ENCODE results near the gene MYZAP. TPM values are rescaled to one million over a fixed set of nuclear protein-coding genes. Genes with fewer than 3 reads are reported as not detected.

The MYZAP gene
- total RNA-seq, 1 experiment from 2014 or later: 0.68 TPM

DNA sequence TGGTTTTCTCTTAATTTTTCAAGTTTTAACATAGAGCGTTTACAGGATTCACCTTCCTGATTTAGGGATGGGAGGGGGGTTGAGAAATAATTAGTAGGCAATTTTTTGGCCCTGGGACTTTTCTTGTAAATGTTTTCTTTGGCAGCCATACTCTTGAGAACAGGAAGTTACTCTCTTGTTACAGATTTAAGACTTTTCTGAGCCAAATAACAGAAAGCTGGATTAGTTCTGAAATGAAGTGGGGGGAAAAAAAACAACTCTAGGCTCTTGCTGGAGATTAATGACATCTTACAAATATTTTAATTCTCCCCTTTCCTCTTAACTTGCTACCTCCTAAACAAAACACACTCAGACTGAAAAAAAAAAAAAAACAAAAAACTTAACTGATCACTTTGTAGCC lies 101.0 kb downstream of the MYZAP start:
- CTCF ChIA-PET: no interaction called here

DNA sequence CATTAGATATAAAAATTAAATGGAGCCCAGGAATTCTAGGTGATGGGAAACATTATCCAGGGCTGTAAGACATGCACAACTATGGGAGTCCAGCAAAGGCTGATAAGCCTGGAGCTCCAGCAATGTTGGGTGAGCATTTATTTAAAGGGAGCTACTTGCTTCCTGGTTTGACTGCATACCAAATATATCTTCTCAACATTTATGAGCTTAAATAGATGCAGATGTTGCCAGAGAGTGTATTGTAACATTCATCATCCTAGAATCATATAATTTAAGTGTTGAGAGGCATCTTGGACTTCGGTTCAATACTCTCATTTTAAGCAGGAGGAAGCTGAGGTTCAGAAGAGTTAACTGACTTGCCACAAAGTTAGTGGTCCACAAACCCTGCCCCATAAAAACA lies 102.6 kb downstream of the MYZAP start:
- ChIA-PET CTCF (no interaction called here), POLR2A (no interaction called here)
- DNase-seq (ENCODE audit: low spot score) (no peak), ATAC-seq (no peak)
- Mint-ChIP-seq H3K4me1 (no peaks in the 10 kb centered on the region), H3K9me3 (no peaks in the 10 kb centered on the region), H3K27me3 (ENCODE audit: low read depth) (peaks cover 6% of the 10 kb centered on the region), H3K4me3 (no peak overlapping the region), H3K36me3 (no peaks in the 10 kb centered on the region), H3K27ac (no peak overlapping the region)
- no peak for TF ChIP-seq ELF4 (CRISPR knock-in tag; IDR thresholded peaks at IDR 0.05; ENCODE audit: low read depth)
- TF ChIP-seq, protein P1, sequence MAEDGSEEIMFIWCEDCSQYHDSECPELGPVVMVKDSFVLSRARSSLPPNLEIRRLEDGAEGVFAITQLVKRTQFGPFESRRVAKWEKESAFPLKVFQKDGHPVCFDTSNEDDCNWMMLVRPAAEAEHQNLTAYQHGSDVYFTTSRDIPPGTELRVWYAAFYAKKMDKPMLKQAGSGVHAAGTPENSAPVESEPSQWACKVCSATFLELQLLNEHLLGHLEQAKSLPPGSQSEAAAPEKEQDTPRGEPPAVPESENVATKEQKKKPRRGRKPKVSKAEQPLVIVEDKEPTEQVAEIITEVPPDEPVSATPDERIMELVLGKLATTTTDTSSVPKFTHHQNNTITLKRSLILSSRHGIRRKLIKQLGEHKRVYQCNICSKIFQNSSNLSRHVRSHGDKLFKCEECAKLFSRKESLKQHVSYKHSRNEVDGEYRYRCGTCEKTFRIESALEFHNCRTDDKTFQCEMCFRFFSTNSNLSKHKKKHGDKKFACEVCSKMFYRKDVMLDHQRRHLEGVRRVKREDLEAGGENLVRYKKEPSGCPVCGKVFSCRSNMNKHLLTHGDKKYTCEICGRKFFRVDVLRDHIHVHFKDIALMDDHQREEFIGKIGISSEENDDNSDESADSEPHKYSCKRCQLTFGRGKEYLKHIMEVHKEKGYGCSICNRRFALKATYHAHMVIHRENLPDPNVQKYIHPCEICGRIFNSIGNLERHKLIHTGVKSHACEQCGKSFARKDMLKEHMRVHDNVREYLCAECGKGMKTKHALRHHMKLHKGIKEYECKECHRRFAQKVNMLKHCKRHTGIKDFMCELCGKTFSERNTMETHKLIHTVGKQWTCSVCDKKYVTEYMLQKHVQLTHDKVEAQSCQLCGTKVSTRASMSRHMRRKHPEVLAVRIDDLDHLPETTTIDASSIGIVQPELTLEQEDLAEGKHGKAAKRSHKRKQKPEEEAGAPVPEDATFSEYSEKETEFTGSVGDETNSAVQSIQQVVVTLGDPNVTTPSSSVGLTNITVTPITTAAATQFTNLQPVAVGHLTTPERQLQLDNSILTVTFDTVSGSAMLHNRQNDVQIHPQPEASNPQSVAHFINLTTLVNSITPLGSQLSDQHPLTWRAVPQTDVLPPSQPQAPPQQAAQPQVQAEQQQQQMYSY (CRISPR knock-in tag; IDR thresholded peaks at IDR 0.05): no peak
- TF ChIP-seq ETV6 (CRISPR knock-in tag; IDR thresholded peaks at IDR 0.05): no peak
- TF ChIP-seq, protein P2, sequence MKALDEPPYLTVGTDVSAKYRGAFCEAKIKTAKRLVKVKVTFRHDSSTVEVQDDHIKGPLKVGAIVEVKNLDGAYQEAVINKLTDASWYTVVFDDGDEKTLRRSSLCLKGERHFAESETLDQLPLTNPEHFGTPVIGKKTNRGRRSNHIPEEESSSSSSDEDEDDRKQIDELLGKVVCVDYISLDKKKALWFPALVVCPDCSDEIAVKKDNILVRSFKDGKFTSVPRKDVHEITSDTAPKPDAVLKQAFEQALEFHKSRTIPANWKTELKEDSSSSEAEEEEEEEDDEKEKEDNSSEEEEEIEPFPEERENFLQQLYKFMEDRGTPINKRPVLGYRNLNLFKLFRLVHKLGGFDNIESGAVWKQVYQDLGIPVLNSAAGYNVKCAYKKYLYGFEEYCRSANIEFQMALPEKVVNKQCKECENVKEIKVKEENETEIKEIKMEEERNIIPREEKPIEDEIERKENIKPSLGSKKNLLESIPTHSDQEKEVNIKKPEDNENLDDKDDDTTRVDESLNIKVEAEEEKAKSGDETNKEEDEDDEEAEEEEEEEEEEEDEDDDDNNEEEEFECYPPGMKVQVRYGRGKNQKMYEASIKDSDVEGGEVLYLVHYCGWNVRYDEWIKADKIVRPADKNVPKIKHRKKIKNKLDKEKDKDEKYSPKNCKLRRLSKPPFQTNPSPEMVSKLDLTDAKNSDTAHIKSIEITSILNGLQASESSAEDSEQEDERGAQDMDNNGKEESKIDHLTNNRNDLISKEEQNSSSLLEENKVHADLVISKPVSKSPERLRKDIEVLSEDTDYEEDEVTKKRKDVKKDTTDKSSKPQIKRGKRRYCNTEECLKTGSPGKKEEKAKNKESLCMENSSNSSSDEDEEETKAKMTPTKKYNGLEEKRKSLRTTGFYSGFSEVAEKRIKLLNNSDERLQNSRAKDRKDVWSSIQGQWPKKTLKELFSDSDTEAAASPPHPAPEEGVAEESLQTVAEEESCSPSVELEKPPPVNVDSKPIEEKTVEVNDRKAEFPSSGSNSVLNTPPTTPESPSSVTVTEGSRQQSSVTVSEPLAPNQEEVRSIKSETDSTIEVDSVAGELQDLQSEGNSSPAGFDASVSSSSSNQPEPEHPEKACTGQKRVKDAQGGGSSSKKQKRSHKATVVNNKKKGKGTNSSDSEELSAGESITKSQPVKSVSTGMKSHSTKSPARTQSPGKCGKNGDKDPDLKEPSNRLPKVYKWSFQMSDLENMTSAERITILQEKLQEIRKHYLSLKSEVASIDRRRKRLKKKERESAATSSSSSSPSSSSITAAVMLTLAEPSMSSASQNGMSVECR (CRISPR knock-in tag; IDR thresholded peaks at IDR 0.05; ENCODE audit: borderline replicate concordance): no peak
- TF ChIP-seq, protein P3, sequence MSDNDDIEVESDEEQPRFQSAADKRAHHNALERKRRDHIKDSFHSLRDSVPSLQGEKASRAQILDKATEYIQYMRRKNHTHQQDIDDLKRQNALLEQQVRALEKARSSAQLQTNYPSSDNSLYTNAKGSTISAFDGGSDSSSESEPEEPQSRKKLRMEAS (CRISPR knock-in tag; IDR thresholded peaks at IDR 0.05): no peak
- TF ChIP-seq SOX15 (CRISPR knock-in tag; IDR thresholded peaks at IDR 0.05): no peak
- TF ChIP-seq, protein P4, sequence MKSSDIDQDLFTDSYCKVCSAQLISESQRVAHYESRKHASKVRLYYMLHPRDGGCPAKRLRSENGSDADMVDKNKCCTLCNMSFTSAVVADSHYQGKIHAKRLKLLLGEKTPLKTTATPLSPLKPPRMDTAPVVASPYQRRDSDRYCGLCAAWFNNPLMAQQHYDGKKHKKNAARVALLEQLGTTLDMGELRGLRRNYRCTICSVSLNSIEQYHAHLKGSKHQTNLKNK (CRISPR knock-in tag; IDR thresholded peaks at IDR 0.05): no peak
- no peak for TF ChIP-seq EMX1 (CRISPR knock-in tag; IDR thresholded peaks at IDR 0.05)
- TF ChIP-seq, protein P5, sequence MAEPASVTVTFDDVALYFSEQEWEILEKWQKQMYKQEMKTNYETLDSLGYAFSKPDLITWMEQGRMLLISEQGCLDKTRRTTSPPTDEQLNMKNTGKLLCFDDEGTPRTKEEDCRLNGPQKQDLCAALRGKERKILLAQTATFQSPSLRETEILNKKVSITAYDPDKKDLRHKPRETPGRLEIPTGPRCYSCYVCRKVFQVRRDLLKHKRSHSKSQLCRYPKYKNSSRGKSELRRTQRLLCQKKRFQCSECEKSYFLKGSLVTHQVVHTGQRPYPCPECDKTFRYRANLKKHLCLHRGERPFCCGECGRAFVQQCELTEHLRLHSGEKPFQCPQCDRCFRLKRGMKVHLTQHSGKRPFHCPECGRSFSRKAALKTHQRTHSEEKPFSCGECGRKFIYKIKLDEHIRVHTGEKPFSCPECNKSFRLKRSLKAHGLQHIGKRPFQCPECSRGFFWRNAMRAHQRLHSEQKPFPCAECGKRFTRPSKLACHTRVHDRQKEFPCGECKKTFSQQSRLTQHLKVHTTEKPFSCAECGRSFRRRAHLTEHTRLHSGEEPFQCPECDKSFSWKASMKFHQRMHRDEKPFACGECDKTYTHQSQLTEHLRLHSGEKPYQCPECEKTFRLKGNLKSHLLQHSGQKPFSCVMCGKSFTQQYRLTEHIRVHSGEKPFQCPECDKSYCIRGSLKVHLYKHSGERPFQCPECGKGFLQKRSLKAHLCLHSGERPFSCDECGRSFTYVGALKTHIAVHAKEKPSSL (CRISPR knock-in tag; conservative IDR thresholded peaks at IDR 0.05): no peak
- TF ChIP-seq MXD4 (CRISPR knock-in tag; IDR thresholded peaks at IDR 0.05; ENCODE audit: borderline replicate concordance): no peak
- TF ChIP-seq FOXP1 (CRISPR knock-in tag; IDR thresholded peaks at IDR 0.05; ENCODE audit: borderline replicate concordance): no peak
- TF ChIP-seq ZNF671 (CRISPR knock-in tag; IDR thresholded peaks at IDR 0.05): no peak
- TF ChIP-seq PRRX2 (CRISPR knock-in tag; IDR thresholded peaks at IDR 0.05): no peak

More for the DNA sequence above, 101.0 kb downstream of the MYZAP start:
- no peaks in the 10 kb centered on the region for H3K36me3 Mint-ChIP-seq
- no peak overlapping the region for H3K4me3 Mint-ChIP-seq
- no peaks in the 10 kb centered on the region for H3K4me1 Mint-ChIP-seq
- no peaks in the 10 kb centered on the region for H3K9me3 Mint-ChIP-seq
- no peak for ATAC-seq
- no peak for TF ChIP-seq KAT7 (CRISPR knock-in tag; IDR thresholded peaks at IDR 0.05; ENCODE audit: borderline replicate concordance)
- no peak for TF ChIP-seq OVOL2 (CRISPR knock-in tag; IDR thresholded peaks at IDR 0.05; ENCODE audit: borderline replicate concordance)
- TF ChIP-seq GRHL2 (CRISPR knock-in tag; IDR thresholded peaks at IDR 0.05; ENCODE audit: insufficient replicate concordance, severe bottlenecking): no peak
- TF ChIP-seq HMGA2 (CRISPR knock-in tag; IDR thresholded peaks at IDR 0.05): no peak
- TF ChIP-seq, protein P6, sequence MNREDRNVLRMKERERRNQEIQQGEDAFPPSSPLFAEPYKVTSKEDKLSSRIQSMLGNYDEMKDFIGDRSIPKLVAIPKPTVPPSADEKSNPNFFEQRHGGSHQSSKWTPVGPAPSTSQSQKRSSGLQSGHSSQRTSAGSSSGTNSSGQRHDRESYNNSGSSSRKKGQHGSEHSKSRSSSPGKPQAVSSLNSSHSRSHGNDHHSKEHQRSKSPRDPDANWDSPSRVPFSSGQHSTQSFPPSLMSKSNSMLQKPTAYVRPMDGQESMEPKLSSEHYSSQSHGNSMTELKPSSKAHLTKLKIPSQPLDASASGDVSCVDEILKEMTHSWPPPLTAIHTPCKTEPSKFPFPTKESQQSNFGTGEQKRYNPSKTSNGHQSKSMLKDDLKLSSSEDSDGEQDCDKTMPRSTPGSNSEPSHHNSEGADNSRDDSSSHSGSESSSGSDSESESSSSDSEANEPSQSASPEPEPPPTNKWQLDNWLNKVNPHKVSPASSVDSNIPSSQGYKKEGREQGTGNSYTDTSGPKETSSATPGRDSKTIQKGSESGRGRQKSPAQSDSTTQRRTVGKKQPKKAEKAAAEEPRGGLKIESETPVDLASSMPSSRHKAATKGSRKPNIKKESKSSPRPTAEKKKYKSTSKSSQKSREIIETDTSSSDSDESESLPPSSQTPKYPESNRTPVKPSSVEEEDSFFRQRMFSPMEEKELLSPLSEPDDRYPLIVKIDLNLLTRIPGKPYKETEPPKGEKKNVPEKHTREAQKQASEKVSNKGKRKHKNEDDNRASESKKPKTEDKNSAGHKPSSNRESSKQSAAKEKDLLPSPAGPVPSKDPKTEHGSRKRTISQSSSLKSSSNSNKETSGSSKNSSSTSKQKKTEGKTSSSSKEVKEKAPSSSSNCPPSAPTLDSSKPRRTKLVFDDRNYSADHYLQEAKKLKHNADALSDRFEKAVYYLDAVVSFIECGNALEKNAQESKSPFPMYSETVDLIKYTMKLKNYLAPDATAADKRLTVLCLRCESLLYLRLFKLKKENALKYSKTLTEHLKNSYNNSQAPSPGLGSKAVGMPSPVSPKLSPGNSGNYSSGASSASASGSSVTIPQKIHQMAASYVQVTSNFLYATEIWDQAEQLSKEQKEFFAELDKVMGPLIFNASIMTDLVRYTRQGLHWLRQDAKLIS (CRISPR knock-in tag; IDR thresholded peaks at IDR 0.05; ENCODE audit: borderline replicate concordance): no peak
- POLR2A ChIA-PET: no interaction called here
- no peak overlapping the region for H3K27ac Mint-ChIP-seq
- peaks cover 3% of the 10 kb centered on the region; the same call in 1 of the 2 replicates for H3K27me3 Mint-ChIP-seq (ENCODE audit: low read depth)
- no peak for DNase-seq (ENCODE audit: low spot score)
